ENCODE results near the gene PRG3.
"Not testable (repeated sequence)": the region's sequence is repeated elsewhere in the genome, so short reads cannot be mapped to it uniquely, and the experiment has no call there.

Gene PRG3

DNA sequence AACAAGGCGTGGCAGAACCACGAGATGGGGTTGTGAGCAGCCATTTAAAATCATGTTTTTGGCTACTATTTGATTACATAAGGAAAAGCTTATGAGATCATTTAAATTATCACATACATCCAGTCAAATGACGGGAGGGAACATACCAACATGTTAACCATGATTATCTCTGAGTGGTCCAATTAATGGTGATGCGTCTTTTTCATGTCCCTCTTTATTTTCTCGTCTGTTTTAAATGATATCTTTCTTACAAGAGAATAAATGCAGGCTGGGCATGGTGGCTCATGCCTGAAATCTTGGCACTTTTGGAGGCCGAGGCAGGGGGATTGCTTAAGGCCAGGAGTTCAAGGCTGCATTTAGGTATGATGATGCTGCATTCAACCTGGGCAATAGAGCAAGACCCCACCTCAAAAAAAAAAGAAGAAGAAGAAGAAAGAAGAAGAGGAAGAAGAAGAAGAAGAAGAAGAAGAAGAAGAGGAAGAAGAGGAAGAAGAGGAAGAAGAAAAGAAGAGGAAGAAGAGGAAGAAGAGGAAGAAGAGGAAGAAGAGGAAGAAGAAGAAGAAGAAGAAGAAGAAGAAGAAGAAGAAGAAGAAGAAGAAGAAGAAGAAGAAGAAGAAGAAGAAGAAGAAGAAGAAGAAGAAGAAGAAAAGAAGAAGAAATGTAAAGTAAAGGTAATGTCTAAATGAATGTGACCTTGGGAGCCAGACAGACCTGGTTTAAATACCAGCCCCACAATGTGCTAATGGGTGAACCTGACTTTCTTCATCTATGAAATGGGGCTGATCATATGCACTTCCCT lies 22.3 kb upstream of the PRG3 start:
- not testable (repeated sequence) for H3K27me3 Mint-ChIP-seq, H3K27ac Mint-ChIP-seq, H3K9me3 Mint-ChIP-seq, H3K4me3 Mint-ChIP-seq
- DNase-seq = peak; percentile 12
- peaks cover 54% of the 10 kb centered on the region for H3K36me3 Mint-ChIP-seq (ENCODE audit: low read depth)
- peaks cover 43% of the 10 kb centered on the region for H3K4me1 Mint-ChIP-seq (ENCODE audit: low read depth)

DNA sequence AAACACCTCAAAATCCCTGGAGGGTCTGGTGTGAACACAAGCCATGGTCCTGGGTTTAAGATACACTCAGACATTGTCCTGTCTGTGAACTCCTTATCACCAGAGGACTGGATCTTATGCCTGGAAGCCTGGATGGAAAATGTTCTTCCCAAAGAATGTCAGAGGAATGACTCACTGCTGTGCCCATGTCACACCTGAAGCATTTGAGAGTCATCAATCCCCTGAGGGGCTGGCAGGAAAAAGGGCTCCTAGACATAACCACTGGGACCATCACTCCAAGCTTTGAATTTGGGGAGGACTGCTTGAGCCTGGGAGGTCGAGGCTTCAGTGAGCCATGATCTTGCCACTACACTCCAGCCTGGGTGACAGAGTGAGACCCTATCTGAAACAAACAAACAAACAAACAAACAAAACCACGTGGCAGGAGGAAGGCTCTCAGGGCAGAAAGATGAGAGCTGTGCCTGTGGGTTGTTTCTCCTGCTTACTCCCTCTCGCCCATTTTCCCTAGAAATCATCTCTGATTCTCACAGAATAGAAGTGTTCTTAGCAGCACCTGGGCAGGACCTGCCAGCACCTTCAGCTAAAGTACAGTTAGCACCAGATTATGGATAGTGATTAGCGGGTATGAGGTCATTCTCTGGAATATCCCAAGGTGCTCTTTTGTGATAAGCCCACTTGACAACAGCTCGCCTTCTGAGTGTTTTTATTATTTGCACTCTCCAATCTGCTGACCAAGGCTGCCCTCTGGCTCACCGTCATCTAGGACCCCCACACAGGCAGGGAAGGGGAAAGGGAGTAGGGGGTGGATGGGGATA lies 21.4 kb upstream of the PRG3 start:
- H3K4me1 Mint-ChIP-seq (ENCODE audit: low read depth) = peaks cover 35% of the 10 kb centered on the region
- peak overlapping the region; percentile 46 for H3K27ac Mint-ChIP-seq
- no peak overlapping the region for H3K4me3 Mint-ChIP-seq
- H3K36me3 Mint-ChIP-seq (ENCODE audit: low read depth) = peaks cover 46% of the 10 kb centered on the region
- H3K9me3 Mint-ChIP-seq = no peaks in the 10 kb centered on the region
- peak; percentile 23 for DNase-seq
- no peaks in the 10 kb centered on the region for H3K27me3 Mint-ChIP-seq

DNA sequence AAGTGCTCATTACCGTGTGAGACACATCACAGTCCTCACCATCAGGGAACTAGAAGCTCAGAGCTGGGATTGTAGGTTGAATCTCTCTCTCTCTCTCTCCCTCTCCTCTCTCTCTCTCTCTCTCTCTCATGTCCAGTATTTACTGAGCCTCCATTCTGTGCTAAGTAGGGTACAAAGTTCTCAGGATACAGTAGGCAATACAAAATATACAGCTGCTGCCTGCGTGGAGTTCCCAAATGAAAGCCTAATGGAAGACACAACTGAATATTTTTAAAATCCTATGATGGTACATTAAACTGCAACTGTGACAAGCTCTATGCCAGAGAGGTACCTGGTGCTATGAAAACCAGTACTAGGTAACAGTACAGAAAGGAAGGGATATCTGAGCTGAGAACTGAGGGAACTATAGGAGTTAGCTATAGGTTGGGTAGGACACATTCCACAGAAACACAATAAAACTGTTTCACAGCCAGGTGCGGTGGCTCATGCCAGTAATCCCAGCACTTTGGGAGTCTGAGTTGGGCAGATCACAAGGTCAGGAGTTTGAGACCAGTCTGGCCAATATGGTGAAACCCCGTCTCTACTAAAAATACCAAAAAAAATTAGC lies 19.1 kb upstream of the PRG3 start:
- no peak overlapping the region for H3K4me3 Mint-ChIP-seq
- peaks cover 11% of the 10 kb centered on the region for H3K4me1 Mint-ChIP-seq (ENCODE audit: low read depth)
- no peak for DNase-seq
- H3K27me3 Mint-ChIP-seq = no peaks in the 10 kb centered on the region
- H3K36me3 Mint-ChIP-seq (ENCODE audit: low read depth) = peaks cover 23% of the 10 kb centered on the region
- H3K27ac Mint-ChIP-seq = no peak overlapping the region
- H3K9me3 Mint-ChIP-seq = no peaks in the 10 kb centered on the region

DNA sequence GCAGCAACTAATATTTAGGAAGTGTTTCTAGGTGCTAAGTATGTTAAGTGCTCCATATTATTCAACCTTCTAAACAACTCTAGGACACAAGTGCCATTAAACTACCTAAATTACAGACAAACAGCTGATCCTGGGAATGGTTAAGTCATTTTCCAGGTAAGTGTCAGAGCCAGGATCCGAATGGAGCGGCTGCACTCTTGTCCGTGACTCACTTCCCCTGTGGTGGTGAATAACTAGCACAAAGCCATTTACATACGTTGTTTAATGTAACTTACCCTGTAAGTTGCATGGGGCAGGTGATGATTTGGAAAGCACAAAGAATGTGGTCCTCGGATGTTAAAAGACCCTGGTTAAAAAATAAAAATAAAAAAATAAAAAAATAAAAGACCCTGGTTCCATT lies 18.3 kb upstream of the PRG3 start:
- DNase-seq = no peak
- H3K9me3 Mint-ChIP-seq = no peaks in the 10 kb centered on the region
- H3K4me1 Mint-ChIP-seq (ENCODE audit: low read depth) = peaks cover 4% of the 10 kb centered on the region

GRCh38 chr11:57397394-57397990 lies 16.5 kb upstream of the PRG3 start:
- Mint-ChIP-seq H3K9me3 (no peaks in the 10 kb centered on the region), H3K36me3 (ENCODE audit: low read depth) (peaks cover 2% of the 10 kb centered on the region), H3K27me3 (no peaks in the 10 kb centered on the region), H3K4me1 (ENCODE audit: low read depth) (no peaks in the 10 kb centered on the region), H3K27ac (no peak overlapping the region), H3K4me3 (no peak overlapping the region)
- DNase-seq = no peak

More for the DNA sequence above, 18.3 kb upstream of the PRG3 start:
- no peak overlapping the region for H3K4me3 Mint-ChIP-seq
- peaks cover 15% of the 10 kb centered on the region for H3K36me3 Mint-ChIP-seq (ENCODE audit: low read depth)
- H3K27me3 Mint-ChIP-seq = no peaks in the 10 kb centered on the region
- no peak overlapping the region for H3K27ac Mint-ChIP-seq

- no peak for DNase-seq
- Mint-ChIP-seq H3K4me3 (no peak overlapping the region), H3K36me3 (ENCODE audit: low read depth) (no peaks in the 10 kb centered on the region), H3K27ac (no peak overlapping the region), H3K9me3 (no peaks in the 10 kb centered on the region), H3K27me3 (no peaks in the 10 kb centered on the region), H3K4me1 (ENCODE audit: low read depth) (no peaks in the 10 kb centered on the region)
These were observed 15.8 kb upstream of the PRG3 start for GRCh38 chr11:57396744-57397143.

- no peaks in the 10 kb centered on the region for H3K9me3 Mint-ChIP-seq
- no peak overlapping the region for H3K27ac Mint-ChIP-seq
- H3K4me1 Mint-ChIP-seq (ENCODE audit: low read depth) = no peaks in the 10 kb centered on the region
- no peak for DNase-seq
- no peaks in the 10 kb centered on the region for H3K36me3 Mint-ChIP-seq (ENCODE audit: low read depth)
- no peaks in the 10 kb centered on the region for H3K27me3 Mint-ChIP-seq
- H3K4me3 Mint-ChIP-seq = no peak overlapping the region
These were observed 15.1 kb upstream of the PRG3 start for GRCh38 chr11:57395905-57396623.

DNA sequence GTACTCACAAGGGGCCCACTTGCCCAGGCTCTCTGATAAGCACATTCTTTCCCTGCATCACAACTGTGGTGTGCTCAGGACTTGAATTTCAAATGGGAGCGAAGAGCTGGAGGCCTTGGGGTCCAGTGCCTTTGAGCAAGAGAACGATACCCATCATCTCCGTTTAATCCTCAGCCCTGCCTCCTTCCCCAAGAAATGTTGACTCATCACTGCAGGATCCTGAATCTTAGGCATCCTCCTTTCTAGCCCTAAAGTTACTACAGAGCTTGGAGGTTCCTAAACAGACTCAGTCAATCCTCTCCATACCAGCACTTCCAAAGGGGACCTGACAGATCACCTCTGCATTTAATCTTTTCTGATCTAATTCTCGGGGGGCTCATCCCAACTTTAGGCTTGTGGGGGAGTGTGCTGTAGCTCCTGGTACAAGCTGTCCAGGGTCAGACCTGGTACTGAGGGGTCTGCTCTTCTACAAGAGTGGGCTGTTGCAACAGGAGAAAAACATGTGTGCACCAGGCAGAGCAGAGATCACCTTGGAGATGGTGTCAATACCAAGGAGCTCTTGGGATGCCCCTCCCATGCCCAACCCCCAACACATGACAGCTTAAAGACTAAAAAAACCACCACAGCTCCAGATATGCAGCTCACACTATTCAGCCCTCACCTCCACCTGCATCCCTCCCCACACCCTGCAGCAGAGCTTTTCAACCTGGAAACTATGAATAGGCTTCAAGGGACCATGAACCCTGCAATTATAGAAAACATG lies 13.4 kb upstream of the PRG3 start:
- Mint-ChIP-seq H3K36me3 (ENCODE audit: low read depth) (no peaks in the 10 kb centered on the region), H3K4me1 (ENCODE audit: low read depth) (no peaks in the 10 kb centered on the region), H3K27ac (no peak overlapping the region), H3K4me3 (no peak overlapping the region), H3K9me3 (no peaks in the 10 kb centered on the region), H3K27me3 (no peaks in the 10 kb centered on the region)
- no peak for DNase-seq

DNA sequence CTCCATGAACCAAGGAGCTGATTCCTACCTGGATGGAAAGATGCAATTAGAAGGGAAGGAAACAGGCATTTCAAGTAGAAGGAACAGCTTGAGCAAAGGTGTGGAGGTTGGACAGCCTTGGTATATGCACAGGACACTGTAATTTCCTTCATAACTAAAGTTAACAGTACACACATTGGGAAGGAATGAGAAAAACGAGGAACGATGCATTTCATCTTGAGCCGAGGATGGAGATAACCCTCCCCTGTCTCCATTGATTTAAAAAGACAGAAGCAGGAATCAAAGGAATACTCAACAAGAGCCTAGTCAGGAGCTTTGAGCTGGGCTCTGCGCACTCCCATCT lies 11.8 kb upstream of the PRG3 start:
- Mint-ChIP-seq H3K4me3 (no peak overlapping the region), H3K9me3 (no peaks in the 10 kb centered on the region), H3K36me3 (ENCODE audit: low read depth) (no peaks in the 10 kb centered on the region), H3K4me1 (ENCODE audit: low read depth) (no peaks in the 10 kb centered on the region), H3K27ac (no peak overlapping the region), H3K27me3 (no peaks in the 10 kb centered on the region)
- DNase-seq = no peak

DNA sequence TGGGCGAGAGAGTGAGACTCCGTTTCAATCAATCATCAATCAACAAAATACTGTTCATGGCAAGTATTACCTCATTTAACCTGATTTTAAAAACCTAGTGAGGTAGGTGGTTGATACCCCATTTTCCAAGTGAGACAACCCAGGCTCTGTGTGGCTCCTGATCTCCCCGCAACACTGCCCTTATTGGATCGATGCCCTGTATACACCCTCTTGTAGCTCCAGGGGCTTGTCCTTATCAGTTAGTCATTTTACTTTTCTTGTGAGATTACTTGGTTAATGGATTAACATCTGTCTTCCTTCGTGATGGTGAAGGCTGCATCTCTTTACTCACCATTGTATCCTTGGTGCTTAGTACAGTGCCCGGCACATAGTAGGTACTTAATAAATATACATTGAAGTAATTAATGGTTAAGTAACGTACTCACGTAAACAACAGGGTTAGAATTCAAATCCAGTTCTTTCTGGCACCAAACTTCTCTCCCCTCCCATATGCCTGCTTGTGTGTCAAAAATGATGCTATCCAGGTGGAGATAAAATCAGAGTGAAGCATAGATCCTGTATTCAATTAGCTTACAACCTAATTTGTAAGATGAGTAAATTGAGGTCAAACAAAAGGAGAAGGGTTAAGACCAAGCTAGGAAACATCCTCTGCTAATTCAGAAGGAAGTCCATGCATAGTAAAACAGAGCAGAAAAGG lies 11.3 kb upstream of the PRG3 start:
- Mint-ChIP-seq H3K9me3 (no peaks in the 10 kb centered on the region), H3K36me3 (ENCODE audit: low read depth) (no peaks in the 10 kb centered on the region), H3K27me3 (no peaks in the 10 kb centered on the region), H3K4me3 (no peak overlapping the region), H3K27ac (no peak overlapping the region), H3K4me1 (ENCODE audit: low read depth) (no peaks in the 10 kb centered on the region)
- no peak for DNase-seq

- Mint-ChIP-seq H3K4me1 (ENCODE audit: low read depth) (no peaks in the 10 kb centered on the region), H3K27me3 (no peaks in the 10 kb centered on the region), H3K36me3 (ENCODE audit: low read depth) (no peaks in the 10 kb centered on the region), H3K9me3 (no peaks in the 10 kb centered on the region), H3K27ac (no peak overlapping the region), H3K4me3 (no peak overlapping the region)
- DNase-seq = no peak
These were observed 10.6 kb upstream of the PRG3 start for GRCh38 chr11:57391539-57391938.

DNA sequence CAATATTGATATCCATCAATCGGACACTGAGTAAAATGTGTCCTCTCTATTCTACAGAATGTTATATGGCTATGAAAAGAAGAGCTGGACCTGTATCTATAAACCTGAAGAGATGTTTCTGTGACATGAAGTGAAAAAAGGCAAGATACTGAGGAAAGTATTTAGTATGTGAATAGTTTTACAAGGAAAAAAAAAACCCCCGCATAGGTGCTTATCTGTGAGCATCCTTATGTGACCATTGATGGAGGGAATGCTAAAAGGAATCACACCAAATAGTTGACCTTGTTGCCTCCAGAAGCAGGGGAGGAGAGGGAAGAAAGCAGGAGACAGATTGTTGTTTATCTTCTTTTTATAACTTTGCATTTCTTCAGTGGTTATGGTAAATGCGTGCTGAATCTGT lies 10.2 kb upstream of the PRG3 start:
- Mint-ChIP-seq H3K36me3 (ENCODE audit: low read depth) (no peaks in the 10 kb centered on the region), H3K4me3 (no peak overlapping the region), H3K9me3 (no peaks in the 10 kb centered on the region), H3K27me3 (no peaks in the 10 kb centered on the region), H3K27ac (no peak overlapping the region), H3K4me1 (ENCODE audit: low read depth) (no peaks in the 10 kb centered on the region)
- DNase-seq = no peak

GRCh38 chr11:57390535-57390934 lies 9.6 kb upstream of the PRG3 start, which contains the start of gene PRG2:
TSS of gene PRG2 (minus strand) at chr11:57390650. CDS start at chr11:57389944, 706 bp downstream.
- Mint-ChIP-seq H3K4me3 (no peak within 1 kb of the TSS), H3K36me3 (ENCODE audit: low read depth) (no peaks in the 10 kb centered on the region), H3K9me3 (no peaks in the 10 kb centered on the region), H3K27me3 (no peaks in the 10 kb centered on the region), H3K27ac (no peak within 1 kb of the TSS), H3K4me1 (ENCODE audit: low read depth) (no peaks in the 10 kb centered on the region)
- DNase-seq = no peak

Measured in activated T-cell treated with anti-CD3 and anti-CD28 coated beads, Interleukin-2, amount 50 U/mL, for 24 hours (primary cell).